HT1080 (cell line): ENCODE measurements around the gene KRT40. TPM values are rescaled to one million over a fixed set of nuclear protein-coding genes. Genes with fewer than 3 reads are reported as not detected.
"Not testable (repeated sequence)": the region's sequence is repeated elsewhere in the genome, so short reads cannot be mapped to it uniquely, and the experiment has no call there.

ENCODE experiments used
- DNase-seq: peaks from one replicate; pipeline ENCODE4 v3.0.0-alpha.2; 2015; ENCODE audit warnings: low read depth
- polyA plus RNA-seq, 2 experiments: library from polyadenylated mRNA; depleted of rRNA; stranded (reverse); fragments of >200 nt; gene quantifications; 2 replicates each; pipeline ENCODE4 v1.2.3, GENCODE V29; 2015
- total RNA-seq: library from RNA; depleted of rRNA; stranded (reverse); fragments of >200 nt; shearing (Covaris generic); gene quantifications from 2 replicates; pipeline ENCODE4 v1.2.3, GENCODE V29; 2014; rRNA removed

KRT40 gene
- total RNA-seq, result not detected in 2 replicates
- polyA plus RNA-seq (2015; cell fraction: cytosol; rRNA removed), result not detected in 2 replicates
- polyA plus RNA-seq (2015; cell fraction: nucleus; rRNA removed), result not detected in 2 replicates

DNA sequence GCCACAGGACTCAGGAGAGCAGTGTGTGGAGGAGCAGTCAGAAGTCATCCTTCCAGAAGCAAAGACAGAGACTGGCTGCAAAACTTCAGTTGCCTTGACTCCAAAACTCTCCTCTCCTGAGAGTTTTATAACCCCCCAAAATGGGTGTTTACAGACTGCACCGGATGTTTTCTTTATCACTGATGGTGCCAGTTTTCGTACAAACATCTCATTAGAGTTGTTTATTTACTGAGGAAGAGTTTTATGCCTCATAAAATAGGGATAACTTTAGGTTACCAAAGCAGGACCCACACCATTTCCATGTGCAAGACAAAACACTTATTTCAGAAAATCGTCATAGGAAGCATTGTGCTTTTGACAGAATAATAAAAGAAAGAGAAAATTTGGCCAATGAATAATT, at the start of gene KRT40:
Gene KRT40 (minus strand): TSS at position 101 of the 400 bp plus-strand sequence. CDS start 53 bp downstream, at position 48.
- no peak for DNase-seq

DNA sequence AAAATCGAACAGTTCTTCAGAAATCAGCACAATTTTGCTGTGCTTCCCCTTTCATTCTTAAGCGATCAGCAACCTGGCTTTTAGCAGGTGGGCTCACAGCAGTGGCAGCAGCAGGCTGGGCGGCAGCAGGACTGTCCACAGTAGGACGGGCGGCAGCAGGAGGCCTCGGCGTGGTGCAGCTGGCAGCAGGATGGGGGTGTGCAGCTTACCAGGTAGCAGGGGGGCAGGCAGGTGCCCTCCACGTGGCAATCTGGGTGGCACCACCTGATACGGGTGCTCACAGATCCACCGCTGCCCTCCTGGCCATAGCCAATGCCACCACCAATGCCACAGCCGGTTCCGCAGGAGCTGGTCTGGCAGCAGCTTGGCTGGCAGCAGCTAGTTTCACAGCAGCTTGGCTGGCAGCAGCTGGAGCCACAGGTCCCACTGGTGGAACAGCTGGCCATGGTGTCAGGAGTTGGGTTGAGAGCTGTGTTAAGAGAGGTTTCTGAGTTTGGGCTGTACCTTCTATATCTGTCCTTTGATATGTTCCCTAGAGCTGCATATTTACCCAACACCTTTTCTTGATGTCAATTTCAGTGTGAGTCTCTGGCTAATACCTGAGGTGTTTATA, 45.6 kb upstream of the KRT40 start, which contains the start of gene KRTAP1-4:
Gene KRTAP1-4 (minus strand): TSS at position 563 of the 613 bp plus-strand sequence. CDS start 117 bp downstream, at position 446.
- DNase-seq, result no peak

DNA sequence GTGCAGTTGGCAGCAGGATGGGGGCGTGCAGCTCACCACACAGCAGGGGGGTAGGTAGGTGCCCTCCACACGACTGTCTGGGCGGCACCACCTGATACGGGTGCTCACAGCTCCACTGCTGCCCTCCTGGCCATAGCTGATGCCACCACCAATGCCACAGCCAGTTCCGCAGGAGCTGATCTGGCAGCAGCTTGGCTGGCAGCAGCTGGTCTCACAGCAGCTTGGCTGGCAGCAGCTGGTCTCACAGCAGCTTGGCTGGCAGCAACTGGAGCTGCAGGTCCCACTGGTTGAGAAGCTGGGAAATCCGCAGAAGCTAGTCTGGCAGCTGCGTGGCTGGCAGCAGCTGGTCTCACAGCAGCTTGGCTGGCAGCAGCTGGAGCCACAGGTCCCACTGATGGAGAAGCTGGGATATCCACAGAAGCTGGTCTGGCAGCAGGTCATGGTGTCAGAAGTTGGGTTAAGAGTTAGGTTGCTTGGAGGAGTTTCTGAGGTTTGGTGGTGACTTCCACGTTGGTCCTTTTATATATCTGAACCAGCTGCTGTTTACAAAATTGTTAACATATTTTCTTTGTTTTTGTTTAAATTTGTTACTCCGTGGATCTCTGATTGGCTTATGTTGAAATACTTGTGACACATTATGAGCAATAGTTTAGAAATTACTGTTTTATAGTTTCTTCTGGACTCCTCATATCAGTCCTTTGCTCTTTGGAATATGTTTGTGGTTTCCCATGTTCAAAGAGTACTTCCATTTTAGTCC, 42.8 kb upstream of the KRT40 start, which contains the start of gene KRTAP1-5:
Gene KRTAP1-5 (minus strand): TSS at position 494 of the 757 bp plus-strand sequence. CDS start 53 bp downstream, at position 441.
- no peak for DNase-seq

DNA sequence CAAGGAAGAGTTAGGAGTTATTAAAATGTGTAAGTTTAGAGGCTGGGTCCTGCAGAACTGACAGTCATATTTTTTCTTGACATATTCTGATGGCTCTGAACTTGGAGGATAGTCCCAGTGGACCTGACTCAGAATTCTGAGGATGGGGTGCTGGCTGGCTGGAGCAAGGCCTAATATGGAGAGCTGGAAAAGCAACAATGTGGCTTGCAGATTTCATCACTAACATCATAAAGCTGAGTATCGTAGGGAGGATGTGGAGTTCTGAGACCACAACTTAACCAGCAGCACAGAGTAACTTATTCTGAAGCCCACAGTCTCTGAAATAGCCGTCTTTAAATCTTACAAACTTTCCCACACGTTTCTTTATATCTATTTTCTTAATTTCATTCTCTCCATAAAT, 40.6 kb upstream of the KRT40 start:
- DNase-seq, result no peak

DNA sequence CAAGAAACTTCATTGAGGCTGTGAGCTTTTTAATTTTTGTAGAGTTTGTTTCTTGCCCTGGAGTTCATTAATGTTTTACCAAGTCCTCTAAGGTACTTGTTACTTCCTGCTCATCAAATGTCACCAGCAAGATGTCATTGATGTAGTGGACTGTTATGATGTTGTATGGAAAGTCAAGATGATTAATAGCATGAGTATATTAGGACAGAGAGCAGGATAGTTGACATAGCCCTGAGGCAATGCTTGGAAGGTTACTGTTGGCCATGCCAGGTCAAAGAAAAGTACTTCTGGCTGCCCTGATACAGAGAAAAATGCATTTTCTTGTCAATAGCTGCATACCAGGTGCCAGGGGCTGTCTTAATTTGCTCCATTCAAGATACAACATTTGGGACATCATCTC, 36.2 kb upstream of the KRT40 start:
- no peak for DNase-seq

DNA sequence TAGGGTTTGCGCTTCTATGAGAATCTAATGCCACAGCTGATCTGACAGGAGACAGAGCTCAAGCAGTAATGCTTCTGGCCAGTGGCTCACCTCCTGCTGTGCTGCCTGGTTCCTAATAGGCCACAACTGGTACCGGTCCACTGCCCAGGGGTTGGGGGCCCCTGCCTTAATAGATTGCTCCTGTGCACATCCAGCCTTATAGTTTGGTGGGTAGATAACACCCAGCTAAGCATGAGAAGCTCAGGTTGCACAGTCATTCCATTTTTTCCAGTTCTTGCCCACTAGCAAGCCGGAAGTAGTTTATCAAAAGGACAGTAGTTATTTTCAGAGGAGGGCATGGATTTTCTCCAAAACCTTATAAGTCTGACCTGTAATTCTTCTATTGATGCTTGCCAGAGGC, 35.3 kb upstream of the KRT40 start:
- no peak for DNase-seq

DNA sequence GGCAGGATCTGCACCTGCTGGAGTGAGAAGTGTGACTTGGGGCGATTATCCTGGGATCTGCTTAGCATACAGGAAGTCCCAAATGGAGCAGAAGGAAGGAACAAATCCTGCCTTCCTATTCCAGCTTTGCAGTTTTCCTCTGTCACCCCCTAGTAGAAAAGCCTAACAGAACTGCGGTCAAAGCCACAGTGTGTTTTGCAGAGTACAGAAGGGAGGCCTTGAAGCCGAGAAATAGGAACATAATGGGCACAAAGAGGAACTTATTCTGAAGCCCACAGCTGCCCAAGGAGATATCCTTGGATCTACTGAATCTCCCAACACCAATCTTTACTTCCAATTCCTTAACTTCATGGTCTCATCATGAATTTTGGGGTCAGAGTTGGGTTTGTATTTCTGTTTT, 34.4 kb upstream of the KRT40 start:
- DNase-seq, result no peak

DNA sequence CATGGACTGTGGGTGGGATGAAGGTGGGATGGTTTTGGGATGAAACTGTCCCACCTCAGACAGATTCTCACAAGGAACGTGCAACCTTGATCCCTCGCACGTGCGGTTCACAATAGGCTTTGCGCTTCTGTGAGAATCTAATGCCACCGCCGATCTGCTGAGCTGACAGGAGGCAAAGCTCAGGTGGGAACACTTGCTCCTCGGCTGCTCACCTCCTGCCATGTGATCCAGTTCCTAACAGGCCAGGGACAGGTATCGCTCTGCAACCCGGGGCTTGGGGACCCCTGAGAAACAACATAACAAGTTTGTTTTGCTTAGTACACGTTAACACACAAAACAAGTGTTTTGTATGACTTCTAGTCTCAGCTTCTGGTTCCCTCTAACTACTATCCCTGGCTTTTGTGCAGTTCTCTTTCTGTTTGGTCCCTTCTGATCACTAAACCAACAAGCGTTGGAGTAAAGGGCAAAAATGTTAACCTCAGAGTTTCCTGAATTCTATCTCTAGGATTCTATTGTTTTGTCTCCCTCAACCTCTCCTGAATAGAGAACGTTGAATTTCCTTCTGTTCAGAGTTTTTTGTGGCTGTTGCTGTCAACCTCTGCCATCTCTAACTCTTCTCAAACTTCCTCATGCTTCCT, 32.6 kb upstream of the KRT40 start:
- no peak for DNase-seq

DNA sequence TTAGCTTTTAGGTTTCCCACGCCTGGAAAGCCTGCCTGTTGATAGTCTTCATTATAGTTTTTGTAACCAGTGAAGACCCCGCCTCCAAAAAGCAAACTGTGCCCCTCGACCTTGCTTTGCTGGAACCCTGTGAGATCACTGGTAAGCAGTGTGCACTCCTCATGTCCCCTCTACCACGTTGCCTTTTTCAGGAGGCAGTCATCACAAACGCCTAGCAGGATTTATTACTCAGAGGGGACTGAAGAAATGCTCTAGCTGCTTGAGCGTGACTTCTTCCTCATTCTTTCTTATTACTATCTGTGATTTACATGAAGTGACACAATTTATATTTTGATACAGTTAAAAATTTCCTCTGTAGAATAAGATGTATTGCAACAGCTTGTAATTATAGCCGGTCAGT, 31.3 kb upstream of the KRT40 start:
- DNase-seq, result no peak

DNA sequence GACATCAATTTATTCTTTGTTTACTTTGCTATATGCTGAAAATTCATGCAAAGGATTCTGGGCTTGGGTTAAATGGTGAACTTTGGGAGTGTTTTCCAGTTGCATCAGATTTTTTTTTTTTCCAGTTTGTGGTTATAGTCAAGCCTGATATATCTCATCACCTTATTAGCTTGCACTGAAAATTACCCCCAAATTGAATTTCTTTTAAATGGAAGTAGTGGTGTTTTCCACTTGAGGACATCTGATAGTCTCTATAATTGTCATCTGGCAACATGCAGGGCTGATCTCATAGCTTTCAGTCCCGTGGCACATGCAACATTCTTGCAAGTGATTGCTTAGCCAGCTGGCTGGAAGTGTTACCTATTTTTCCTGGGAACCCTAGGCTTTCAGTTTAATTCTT, 29.5 kb upstream of the KRT40 start:
- no peak for DNase-seq

DNA sequence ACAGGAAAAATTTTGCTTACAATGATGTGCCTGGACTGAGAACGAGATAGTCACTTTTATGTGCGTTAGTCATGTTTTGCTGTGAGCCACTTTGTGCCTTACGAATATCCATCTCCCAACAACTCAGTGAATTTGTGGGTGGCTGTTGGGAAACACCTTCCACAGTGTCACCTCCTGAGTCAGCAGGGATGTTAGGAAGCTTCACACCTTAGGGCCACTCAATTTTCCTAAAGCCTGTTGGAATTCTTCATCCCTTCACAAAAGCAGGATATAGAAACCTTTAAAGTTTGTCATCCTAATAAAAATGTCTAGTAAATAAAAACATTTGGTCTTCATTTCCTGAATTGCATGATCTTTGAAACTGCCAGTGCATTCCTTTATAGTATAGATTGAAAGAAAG, 29.1 kb upstream of the KRT40 start:
- DNase-seq, result no peak

DNA sequence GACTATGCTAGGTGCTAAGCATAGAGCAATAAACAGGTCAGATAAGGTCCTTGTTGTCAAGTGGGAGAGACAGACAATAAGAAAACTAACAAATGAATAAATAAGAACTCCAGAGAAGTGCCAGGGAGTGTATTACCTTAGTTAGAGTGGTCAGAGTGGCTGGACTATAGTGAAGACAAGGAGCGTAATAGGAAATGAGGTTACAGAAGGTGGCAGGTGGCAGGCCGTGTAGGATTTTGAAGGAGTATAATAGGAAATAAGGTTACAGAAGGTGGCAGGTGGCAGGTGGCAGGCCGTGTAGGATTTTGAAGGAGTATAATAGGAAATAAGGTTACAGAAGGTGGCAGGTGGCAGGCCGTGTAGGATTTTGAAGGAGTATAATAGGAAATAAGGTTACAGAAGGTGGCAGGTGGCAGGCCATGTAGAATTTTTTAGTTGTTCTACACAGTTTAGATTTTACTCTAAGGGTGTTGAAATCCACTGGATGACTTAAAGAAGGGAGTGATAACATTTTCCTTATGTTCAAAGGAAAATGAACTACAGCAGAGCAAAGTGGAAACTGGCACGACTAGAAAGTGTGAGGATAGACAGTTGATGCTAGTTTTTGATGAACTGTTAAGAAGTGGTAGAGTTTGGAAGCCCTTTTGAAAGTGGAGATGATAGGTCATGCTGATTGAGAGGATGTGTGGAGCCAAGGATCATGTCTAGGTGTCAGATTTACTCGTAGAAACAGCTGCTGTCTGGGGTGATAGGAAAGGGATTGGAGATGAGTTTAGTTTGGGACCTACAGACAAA, 28.4 kb upstream of the KRT40 start:
- no peak for DNase-seq

DNA sequence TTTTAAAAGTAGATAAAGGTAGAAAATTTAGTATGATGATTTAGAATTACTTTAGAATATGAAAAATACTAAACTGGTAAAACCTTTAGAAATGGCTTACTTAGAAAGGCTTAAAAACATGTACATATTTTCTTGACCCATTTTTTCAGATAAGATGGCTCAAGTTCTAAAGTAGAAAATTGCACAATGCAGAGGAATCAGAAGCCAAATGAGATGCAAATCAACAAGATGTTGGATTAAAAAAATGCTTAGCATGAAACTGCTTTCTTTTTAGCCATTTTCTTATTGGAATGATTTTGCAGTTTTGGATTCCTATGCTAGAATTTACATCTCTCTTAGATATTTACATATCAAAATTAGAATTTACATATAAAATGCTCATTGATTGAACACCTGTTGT, 26.3 kb upstream of the KRT40 start:
- DNase-seq, result no peak

DNA sequence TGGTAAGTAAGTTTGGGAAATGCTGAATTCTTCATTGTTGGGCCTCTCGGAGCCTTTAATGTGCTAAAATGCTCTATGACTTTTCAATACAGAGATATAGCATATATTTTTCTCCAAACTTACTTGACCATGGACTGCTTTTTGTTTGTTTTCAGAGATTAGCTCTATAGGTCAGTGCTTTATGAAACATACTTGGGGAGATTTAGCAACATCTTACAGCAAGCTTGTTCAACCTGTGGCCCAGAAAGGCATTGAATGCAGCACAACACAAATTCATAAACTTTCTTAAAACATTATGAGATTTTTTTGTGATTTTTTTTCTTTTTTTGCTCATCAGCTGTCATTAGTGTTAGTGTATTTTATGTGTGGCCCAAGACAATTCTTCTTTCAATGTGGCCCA, 25.8 kb upstream of the KRT40 start:
- no peak for DNase-seq

DNA sequence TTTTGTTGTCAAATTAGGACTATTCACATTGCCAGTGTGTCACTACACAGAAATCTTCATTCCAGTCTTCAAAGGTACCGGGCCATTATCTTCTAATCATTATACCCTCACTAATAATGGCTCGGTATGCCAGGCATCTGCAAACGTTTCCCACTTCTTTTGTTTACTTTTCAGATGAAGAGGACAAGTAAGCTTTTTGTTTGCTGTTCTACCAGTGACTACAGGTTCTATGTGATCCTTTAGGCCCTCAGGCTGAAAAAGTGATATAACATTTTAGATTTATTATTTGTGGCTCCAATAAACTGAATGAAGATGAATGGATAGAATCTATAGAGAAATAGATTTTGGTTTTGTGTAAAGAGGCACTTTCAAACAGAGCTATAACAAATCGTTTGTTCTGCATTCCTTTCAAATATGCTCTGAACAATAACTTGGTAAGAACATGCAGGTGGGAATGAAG, 25.2 kb upstream of the KRT40 start:
- DNase-seq, result no peak

DNA sequence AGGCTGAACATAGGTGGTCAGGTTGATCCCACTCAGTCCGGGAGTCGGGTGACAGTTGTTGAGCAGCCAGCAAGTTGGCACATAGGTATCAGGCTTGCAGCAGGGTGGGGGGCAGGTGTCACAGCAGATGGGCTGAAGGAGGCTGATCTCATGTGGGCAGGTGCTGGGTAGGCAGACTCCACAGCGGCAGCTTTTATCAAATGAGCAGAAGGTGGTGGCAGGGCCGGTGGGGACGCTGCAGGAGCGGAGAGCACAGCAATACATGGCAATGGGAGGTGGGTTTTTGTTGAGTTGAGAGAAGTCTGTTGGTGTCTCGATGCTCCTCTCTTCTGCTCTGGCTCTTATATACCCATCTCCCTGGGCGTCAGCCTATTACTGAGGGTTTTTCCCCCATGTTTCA, 24.7 kb upstream of the KRT40 start, which contains the start of gene KRTAP3-1:
Gene KRTAP3-1 (minus strand): TSS at position 318 of the 400 bp plus-strand sequence. CDS start 54 bp downstream, at position 264.
- no peak for DNase-seq

DNA sequence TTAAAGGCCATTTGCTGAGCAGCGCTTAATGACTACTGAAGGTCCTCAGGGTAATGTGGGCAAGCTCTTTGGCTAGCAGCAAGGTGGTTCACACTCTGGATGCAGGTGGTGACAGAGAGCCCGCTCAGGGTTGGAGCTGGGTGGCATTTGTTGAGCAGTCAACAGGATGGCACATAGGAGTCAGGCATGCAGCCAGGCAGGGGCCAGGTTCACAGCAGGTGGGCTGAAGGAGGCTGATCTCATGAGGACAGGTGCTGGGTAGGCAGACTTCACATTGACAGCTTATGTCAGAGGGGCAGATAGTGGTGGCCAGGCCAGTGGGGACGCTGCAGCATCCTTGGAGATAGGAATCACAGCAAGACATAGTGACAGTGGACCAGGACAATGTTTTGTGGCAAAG, 20.3 kb upstream of the KRT40 start:
- DNase-seq, result no peak

DNA sequence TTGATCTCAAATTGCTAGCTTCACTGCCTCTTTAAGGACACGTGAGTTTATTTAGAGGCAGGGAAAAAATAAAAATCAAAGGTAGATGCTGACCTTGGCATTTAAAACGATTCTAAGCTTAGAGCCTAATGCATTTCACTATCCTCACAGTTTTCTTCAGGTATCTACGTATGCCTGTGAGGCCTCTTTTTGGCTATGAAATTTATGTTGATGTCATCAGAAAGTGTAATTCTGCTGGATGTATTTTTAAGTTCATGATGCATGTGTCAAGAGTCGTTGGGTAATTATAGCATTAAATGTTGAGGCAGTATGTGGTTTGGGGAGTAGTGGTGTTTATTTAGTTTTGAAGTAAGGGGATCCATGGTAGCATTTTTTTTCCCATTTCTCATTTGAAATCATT, 19.8 kb upstream of the KRT40 start:
- no peak for DNase-seq

DNA sequence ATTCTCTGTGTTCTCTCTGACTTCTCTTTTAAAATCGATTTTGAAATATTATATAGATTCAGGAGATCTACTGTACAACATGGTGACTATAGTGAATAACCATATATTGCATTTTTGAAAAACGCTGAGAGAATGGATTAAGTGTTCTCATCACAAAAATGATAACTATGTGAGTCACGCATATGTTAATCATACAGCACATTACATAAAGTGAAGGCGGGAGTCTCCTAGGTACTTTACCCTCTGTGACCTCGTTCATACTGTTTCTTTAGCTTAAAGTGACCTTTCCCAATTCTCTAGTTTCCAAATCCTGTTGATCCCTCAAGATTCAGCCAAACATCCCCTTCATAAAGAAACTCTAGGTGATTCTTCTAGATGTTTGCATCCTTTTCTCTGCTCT, 18.7 kb upstream of the KRT40 start:
- DNase-seq, result no peak

DNA sequence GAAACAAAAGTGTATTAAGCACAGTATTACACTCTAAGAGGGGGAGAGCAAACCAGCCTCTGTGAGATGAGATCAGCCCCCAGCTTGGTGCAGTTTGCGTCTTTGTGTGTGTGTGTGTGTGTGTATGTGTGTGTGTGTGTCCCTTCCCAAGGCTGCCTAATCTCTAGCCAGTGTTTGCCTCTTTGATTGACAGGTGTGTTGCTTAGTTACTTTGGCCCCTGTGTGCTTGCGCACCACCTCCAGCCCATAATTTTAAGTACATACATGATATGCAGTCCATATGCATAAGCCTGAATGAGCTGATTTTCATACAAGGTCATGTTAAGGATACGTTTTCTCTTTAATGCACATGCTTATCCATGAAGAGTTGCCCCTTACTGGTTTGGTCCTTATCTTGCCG, 17.7 kb upstream of the KRT40 start:
- DNase-seq, result no peak

DNA sequence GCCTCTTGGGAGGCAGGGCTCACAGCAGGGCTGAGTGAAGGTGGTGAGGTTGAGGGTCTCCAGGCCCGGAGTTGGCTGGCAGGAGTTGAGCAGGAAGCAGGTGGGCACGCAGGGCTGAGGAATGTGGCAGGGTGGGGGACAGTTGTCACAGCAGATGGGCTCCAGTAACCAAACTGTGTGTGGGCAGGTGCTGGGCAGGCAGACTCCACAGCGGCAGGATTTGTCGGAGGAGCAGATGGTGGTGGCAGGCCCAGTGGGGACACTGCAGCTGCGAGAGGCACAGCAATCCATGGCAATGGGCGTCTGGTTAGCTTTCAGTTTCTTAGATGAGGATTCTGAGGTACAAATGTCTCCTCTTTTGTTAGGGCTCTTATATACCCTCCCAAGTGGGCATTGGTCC, 15.4 kb upstream of the KRT40 start, which contains the start of gene KRTAP3-2:
Gene KRTAP3-2 (minus strand): TSS at position 344 of the 400 bp plus-strand sequence. CDS start 53 bp downstream, at position 291.
- not testable (repeated sequence) for DNase-seq
